HG03066 (cell line): ENCODE data around the gene TFIP11.
"Not testable (repeated sequence)": the region's sequence is repeated elsewhere in the genome, so short reads cannot be mapped to it uniquely, and the experiment has no call there.

ENCODE experiments used
- ATAC-seq: cut with Tn5 transposase; IDR thresholded peaks from one replicate; pipeline ENCODE4 v1.9.1; 2021; ENCODE audit warnings: low read depth; ENCODE audit not compliant: unreplicated experiment

The TFIP11 gene

GRCh38 chr22:26542831-26543230, 30.6 kb upstream of the TFIP11 start:
- ATAC-seq: no peak

- ATAC-seq: no peak
These were observed 29.0 kb upstream of the TFIP11 start for GRCh38 chr22:26541167-26541819.

DNA sequence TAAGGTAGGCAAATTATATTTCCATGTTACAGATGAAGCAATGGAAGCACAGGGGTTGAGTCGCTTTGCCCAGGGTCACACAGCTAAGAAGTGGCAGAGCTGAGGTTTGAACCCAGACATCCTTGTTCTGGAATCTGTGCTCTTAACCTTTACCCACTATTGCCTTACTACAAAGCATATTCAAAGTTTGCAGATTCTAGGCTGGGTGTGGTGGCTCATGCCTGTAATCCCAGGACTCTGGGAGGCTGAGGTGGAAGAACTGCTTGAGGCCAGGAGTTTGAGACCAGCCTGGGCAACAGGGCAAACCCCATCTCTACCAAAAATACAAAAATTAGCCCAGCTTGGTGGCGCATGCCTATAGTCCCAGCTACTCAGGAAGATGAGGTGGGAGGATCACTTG, 27.8 kb upstream of the TFIP11 start:
- no peak for ATAC-seq

DNA sequence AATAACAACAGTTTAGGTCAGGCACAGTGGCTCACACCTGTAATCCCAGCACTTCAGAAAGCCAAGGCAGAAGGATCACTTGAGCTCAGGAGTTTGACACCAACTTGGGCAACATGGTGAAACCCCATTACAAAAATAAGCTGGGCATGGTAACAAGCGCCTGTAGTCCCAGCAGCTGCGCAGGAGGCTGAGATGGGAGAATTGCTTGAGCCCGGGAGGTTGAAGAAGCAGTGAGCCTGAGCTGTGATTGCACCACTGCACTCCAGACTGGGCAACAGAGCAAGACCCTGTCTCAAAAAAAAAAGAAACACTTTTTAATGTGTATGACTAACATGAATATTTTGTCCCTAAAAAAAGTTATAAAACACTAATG, 24.5 kb upstream of the TFIP11 start:
- no peak for ATAC-seq

GRCh38 chr22:26536056-26536761, 23.9 kb upstream of the TFIP11 start:
- ATAC-seq: no peak

- no peak for ATAC-seq
These were observed 23.3 kb upstream of the TFIP11 start for GRCh38 chr22:26535603-26535908.

DNA sequence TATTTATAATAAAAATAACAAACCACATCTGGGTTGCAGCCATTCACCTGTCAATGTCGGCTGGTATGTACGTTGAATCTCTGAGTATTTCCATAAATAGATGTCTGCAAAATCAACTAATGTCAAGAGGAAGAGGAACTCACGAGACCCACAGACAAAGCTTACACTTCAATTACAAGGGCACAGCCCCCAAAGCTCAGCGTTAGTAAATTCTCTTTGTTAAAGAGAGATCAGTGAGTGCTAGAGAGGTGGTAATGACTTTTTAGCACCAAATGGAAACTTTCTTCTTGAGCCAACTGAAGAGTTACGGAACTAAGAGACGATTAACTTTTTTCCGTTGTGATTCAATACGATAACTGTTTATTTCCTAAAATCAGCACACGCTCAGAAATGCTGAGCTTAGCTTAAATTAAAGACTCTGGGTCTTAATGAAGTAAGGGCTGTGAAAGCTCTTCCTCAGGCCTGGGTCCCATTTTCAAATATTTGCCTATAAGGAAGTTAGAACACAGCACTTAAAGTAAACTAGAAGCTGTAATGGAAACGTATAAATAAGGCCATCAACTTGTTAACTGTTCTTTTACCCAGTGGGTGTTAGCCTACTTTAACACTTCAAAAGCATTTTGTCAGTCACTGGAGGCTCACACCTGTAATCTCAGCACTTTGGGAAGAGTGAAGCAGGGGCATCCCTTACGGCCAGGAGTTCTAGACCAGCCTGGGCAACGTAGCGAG, 22.8 kb upstream of the TFIP11 start:
- no peak for ATAC-seq

DNA sequence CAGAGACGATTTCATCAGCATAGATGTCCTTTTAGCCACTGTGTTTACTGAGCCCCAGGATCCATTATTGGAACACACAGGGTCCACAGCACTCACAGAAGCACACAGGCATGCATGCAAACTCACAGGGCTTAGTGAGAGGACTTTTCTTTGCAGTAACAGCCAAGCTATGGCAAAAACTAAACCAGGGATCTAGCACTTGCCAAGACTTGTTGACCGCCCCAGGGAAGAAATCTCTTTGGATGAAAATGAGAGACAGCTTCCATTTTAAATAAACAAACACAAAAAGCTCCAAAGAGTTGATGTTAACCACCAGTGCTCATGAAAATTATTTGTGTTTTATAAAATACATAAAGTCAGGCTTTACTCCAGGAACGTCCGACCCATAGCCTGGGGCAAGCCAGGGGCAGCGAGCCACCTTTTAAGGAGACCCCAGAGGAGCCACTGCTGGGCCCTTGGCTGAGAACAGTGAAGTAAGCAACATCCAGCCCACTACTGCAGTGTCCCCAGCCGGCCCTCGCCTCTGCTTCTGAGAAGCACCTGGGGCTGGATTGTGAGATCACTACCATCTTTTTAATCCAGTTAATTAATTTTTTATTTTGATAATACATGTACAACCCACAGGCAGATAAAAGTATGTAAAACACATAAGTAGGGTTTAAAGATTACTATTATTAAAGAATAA, 22.0 kb upstream of the TFIP11 start:
- no peak for ATAC-seq

GRCh38 chr22:26529345-26529744, 17.1 kb upstream of the TFIP11 start:
- no peak for ATAC-seq

- not testable (repeated sequence) for ATAC-seq
These were observed 16.2 kb upstream of the TFIP11 start for GRCh38 chr22:26528518-26528917.

DNA sequence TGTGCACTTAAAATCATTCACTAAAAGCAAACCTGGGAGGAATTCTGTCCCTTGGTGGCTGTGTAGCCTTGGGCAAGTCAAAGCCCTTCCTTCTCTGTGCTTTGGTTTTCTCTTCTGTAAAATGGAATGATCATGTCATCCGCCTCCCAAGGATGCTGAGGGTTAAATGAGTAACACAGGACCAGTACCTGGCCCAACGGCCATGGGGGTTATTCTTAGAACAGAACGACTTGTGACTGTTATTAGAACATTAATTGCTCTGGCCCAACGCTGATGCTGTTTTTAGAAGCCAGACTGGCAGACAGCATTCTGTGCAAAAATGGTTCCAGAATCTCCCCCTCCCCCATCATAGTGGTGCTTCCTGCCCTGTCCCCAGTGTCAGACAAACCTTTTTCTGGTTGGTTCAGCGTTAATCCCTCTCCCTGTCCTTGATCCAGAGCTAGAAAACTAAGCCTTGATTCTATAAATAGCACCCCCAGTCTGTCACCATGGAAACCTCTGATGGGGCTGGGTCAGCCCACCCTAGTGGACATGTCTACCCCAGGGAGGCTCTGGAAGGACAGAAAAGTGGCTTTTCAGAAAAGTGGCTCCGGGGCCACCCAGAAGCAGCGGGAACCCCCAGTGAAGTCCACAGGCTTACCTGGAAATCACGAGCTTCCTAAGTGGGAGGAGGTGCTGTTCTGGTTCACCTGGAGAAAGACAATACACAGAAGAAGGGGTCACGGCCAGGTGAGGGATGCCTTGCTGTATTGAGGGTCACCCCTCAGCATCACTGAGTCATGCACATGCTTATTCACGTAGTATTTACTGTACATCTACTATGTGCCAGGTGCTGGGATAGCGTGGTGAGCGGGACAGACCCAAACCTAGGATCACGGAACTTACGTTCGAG, 15.5 kb upstream of the TFIP11 start:
- ATAC-seq: no peak

GRCh38 chr22:26527167-26527566, 14.9 kb upstream of the TFIP11 start:
- no peak for ATAC-seq

DNA sequence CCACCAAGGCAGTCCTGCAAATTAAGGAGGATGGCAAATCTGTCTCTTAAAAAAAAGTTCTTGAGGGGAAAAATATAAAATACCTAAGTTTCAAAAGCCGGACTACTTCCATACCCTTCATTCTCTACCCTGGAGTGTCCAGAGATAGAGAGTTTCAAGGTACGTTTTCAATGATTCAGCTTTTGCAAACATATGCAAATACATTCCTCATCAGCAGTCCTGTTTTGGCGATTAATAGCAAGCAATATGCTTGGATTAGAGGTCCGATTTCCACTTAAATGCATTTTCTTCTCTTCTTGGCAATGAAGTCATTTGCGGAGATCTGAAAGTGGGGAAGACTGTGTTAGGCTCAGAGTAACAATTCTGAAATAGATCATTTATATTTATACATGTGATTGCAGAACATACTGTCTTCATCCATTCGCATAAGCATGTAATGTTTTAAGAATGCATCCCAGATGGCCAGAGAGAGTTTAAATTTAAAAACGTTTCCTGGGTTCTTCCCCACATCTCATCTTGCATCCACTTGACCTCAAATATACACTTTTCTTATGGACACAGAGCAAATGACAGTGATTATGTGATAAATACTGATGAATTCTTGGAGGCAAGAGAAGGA, 13.8 kb upstream of the TFIP11 start:
- ATAC-seq: no peak

- ATAC-seq: no peak
These were observed 12.6 kb upstream of the TFIP11 start for GRCh38 chr22:26524870-26525269.

GRCh38 chr22:26522592-26522991, 10.3 kb upstream of the TFIP11 start:
- no peak for ATAC-seq

DNA sequence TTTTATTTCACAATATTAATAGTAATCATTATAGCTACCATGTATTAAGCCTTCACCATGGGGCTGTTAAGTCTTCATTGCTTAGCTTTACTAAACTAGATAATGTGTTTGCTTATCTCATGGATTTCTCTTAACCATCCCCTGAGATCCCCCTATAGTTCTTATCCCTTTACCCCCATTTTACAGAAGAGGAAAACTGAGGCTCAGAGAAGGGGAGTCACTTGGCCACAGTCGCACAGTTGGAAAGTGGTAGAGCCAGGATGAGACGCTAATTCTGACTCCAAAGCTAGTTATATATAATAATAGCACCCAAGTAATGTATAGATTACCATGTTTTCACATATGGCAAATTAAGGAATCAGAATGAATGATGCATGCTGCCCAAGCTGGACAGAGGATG, 9.7 kb upstream of the TFIP11 start:
- ATAC-seq: no peak

GRCh38 chr22:26517429-26517828, 5.2 kb upstream of the TFIP11 start:
- no peak for ATAC-seq

GRCh38 chr22:26516503-26516902, 4.2 kb upstream of the TFIP11 start:
- ATAC-seq: no peak

GRCh38 chr22:26515931-26516330, 3.7 kb upstream of the TFIP11 start:
- no peak for ATAC-seq
